Endothelial cell of umbilical vein (primary cell): ENCODE measurements around the gene RASD2. TPM values are rescaled to one million over a fixed set of nuclear protein-coding genes. Genes with fewer than 3 reads are reported as not detected.
"Not testable (repeated sequence)": the region's sequence is repeated elsewhere in the genome, so short reads cannot be mapped to it uniquely, and the experiment has no call there.

Experiments used
- BruUV-seq: library from RNA; stranded (reverse); fragments of 400-500 nt; replicated peaks from 2 replicates; lab custom pipeline; 2021; lab: Mats Ljungman, UMichigan
- CTCF ChIA-PET: fragments of 300-600, 350-600 bp; sonication (Branson Sonifier 250); formaldehyde crosslinking; loops from one replicate; lab custom pipeline; 2021; ENCODE audit warnings: antibody characterized with exemption, inconsistent platforms; lab: Charles Lee
- POLR2A ChIA-PET: fragments of 300-600, 350-600 bp; sonication (Branson Sonifier 250); formaldehyde crosslinking; loops from one replicate; lab custom pipeline; 2021; ENCODE audit warnings: antibody characterized with exemption, inconsistent platforms; lab: Charles Lee
- DNase-seq: peaks from one replicate; pipeline ENCODE4 v3.0.0-alpha.2; 2011; ENCODE audit warnings: low read depth, low spot score
- FAIRE-seq: peaks from 2 replicates; lab custom pipeline; 2011; peaks lifted over from hg19 to GRCh38; lab: Jason Lieb, UNC
- H2AFZ ChIP-seq: 2 replicates; pipeline ENCODE4 v1.6.0; 2012; ENCODE audit warnings: low read depth, low read length, control low read depth, inconsistent platforms
- H3K27ac ChIP-seq: 2 replicates; pipeline ENCODE4 v1.5.1; 2011; ENCODE audit warnings: low read depth, mild to moderate bottlenecking, control low read depth, low read length, moderate library complexity; ENCODE audit not compliant: insufficient read depth
- H3K27me3 ChIP-seq, 2 experiments: 2 replicates each; pipeline versions ENCODE4 v1.6.0 to v1.6.1; 2011; ENCODE audit warnings: low read length in 2 of 2, mixed read lengths in 1 of 2; ENCODE audit not compliant: control insufficient read depth in 2 of 2, insufficient read depth in 2 of 2
- H3K36me3 ChIP-seq, 2 experiments: 2 replicates in 1 of 2; 3 replicates in 1 of 2; pipeline ENCODE4 v1.5.1; 2011; ENCODE audit warnings: low read length in 2 of 2, mild to moderate bottlenecking in 1 of 2, moderate library complexity in 1 of 2; ENCODE audit not compliant: control insufficient read depth in 2 of 2, insufficient read depth in 2 of 2; ENCODE audit errors: extremely low read depth in 1 of 2
- H3K4me1 ChIP-seq: 3 replicates; pipeline ENCODE4 v1.5.1; 2011; ENCODE audit warnings: mild to moderate bottlenecking, low read length; ENCODE audit not compliant: control insufficient read depth, insufficient read depth; ENCODE audit errors: extremely low read depth
- H3K4me2 ChIP-seq: 2 replicates; pipeline ENCODE4 v1.6.1; 2011; ENCODE audit warnings: low read length, control low read depth, mixed read lengths; ENCODE audit not compliant: insufficient read depth
- H3K4me3 ChIP-seq, 3 experiments: fragments of 200-600 bp in 1 of 3; sonication (generic), shearing (Covaris generic) in 1 of 3; replicated peaks in 1 of 3; 2 replicates each; pipeline ENCODE4 v1.5.1; 2011 to 2016; ENCODE audit warnings: control low read depth in 3 of 3, low read length in 3 of 3, mild to moderate bottlenecking in 2 of 3, inconsistent platforms in 1 of 3, low read depth in 1 of 3, moderate library complexity in 1 of 3; ENCODE audit not compliant: insufficient read depth in 1 of 3
- H3K79me2 ChIP-seq: 2 replicates; pipeline ENCODE4 v1.6.0; 2012; ENCODE audit warnings: low read length, inconsistent platforms; ENCODE audit not compliant: control insufficient read depth, insufficient read depth
- H3K9ac ChIP-seq: replicated peaks from 2 replicates; pipeline ENCODE3; 2011; ENCODE audit warnings: low read length, control low read depth; ENCODE audit not compliant: insufficient read depth; ENCODE audit errors: extremely low read depth
- H3K9me1 ChIP-seq: replicated peaks from 3 replicates; pipeline ENCODE4 v1.6.0; 2011; ENCODE audit warnings: mild to moderate bottlenecking, low read length; ENCODE audit not compliant: control insufficient read depth, insufficient read depth; ENCODE audit errors: extremely low read depth
- H3K9me3 ChIP-seq: replicated peaks from 2 replicates; pipeline ENCODE4 v1.5.1; 2012; ENCODE audit warnings: low read length, inconsistent platforms; ENCODE audit not compliant: control insufficient read depth, insufficient read depth
- H4K20me1 ChIP-seq: replicated peaks from 2 replicates; pipeline ENCODE3; 2011; ENCODE audit warnings: mild to moderate bottlenecking, low read length; ENCODE audit not compliant: control insufficient read depth, insufficient read depth; ENCODE audit errors: extremely low read depth
- CTCF ChIP-seq, 2 donors: IDR thresholded peaks; 1 replicate in 1 of 2; 2 replicates in 1 of 2; pipeline ENCODE4 v1.5.1; 2011; ENCODE audit warnings: low read length in 2 of 2, mild to moderate bottlenecking in 2 of 2, moderate library complexity in 2 of 2, control low read depth in 1 of 2, inconsistent platforms in 1 of 2, low read depth in 1 of 2; ENCODE audit not compliant: insufficient read depth in 1 of 2; ENCODE audit errors: extremely low read depth in 1 of 2
- EZH2 ChIP-seq: IDR thresholded peaks from 2 replicates; pipeline ENCODE4 v1.6.1; 2012; ENCODE audit warnings: borderline replicate concordance, low read depth, mild to moderate bottlenecking, moderate library complexity, low read length, inconsistent platforms; ENCODE audit not compliant: severe bottlenecking
- FOS ChIP-seq: IDR thresholded peaks from 2 replicates; pipeline ENCODE4 v1.6.1; 2011; ENCODE audit warnings: mild to moderate bottlenecking, low read length, moderate library complexity, borderline replicate concordance; ENCODE audit not compliant: insufficient read depth
- GATA2 ChIP-seq: IDR thresholded peaks from 2 replicates; pipeline ENCODE4 v1.7.0; 2011; ENCODE audit warnings: low read depth, mild to moderate bottlenecking, moderate library complexity, mixed read lengths, low read length; ENCODE audit not compliant: insufficient read length, insufficient read depth
- JUN ChIP-seq: IDR thresholded peaks from 2 replicates; pipeline ENCODE4 v1.6.1; 2011; ENCODE audit warnings: borderline replicate concordance, low read depth; ENCODE audit not compliant: insufficient read length, insufficient read depth
- MAX ChIP-seq: IDR thresholded peaks from 2 replicates; pipeline ENCODE4 v1.6.1; 2011; ENCODE audit not compliant: insufficient read depth, insufficient read length
- MYC ChIP-seq: IDR thresholded peaks from one replicate; pipeline ENCODE4 v1.6.1; 2011; ENCODE audit warnings: mild to moderate bottlenecking, low read depth, low read length
- POLR2A ChIP-seq: IDR thresholded peaks from 2 replicates; pipeline ENCODE4 v1.6.1; 2012; ENCODE audit warnings: low read depth, mild to moderate bottlenecking, control low read depth, low read length
- POLR2AphosphoS5 ChIP-seq: IDR thresholded peaks from 2 replicates; pipeline ENCODE4 v1.6.1; 2012; ENCODE audit warnings: low read depth, mild to moderate bottlenecking, control low read depth, low read length, moderate library complexity; ENCODE audit not compliant: insufficient read depth
- dilution Hi-C: fragments of 300-500 bp; cut with MboI; formaldehyde crosslinking; loops from one replicate; pipeline ENCODE4 v1.15.0; 2019; ENCODE audit warnings: low sequenced_read_pairs; ENCODE audit not compliant: extremely low pct_ligation_motif_present
- intact Hi-C: fragments of 100-400 bp; cut with micrococcal nuclease; formaldehyde crosslinking; loops from one replicate; pipeline ENCODE4 v1.10.0; 2022
- polyA plus RNA-seq, 4 experiments: library from polyadenylated mRNA; depleted of rRNA in 3 of 4; stranded (reverse) in 3 of 4; unstranded in 1 of 4; fragments of >200 nt; gene quantifications; 2 replicates each; pipeline versions ENCODE4 v1.2.1 to v1.2.3, GENCODE V29; 2011 to 2012; ENCODE audit warnings: missing spikeins in 1 of 4
- total RNA-seq: library from RNA; stranded (reverse); gene quantifications from 2 replicates; pipeline ENCODE4 v1.2.3, GENCODE V29; 2021

Gene RASD2
- total and polyA plus RNA-seq, 2 donors (not counting 3 experiments of a cell fraction or from before 2014, with no cell fraction given), result not detected

- ChIA-PET CTCF (no interaction called here), POLR2A (no interaction called here)
- DNase-seq (no peak), FAIRE-seq (no peak)
- H3K9ac ChIP-seq, result no peak overlapping the region
- TF ChIP-seq MAX (no peak), JUN (no peak), POLR2AphosphoS5 (no peak), POLR2A (no peak), MYC (no peak), GATA2 (no peak), CTCF (IDR thresholded peaks at IDR 0.05; ENCODE audit: extremely low read depth in 1 of 2, insufficient read depth in 1 of 2, low read depth in 1 of 2, low read length in 2 of 2) (no peak), FOS (no peak), EZH2 (no peak)
- H2AFZ ChIP-seq, result no peak overlapping the region
- no peaks in the 10 kb centered on the region for H3K9me3 ChIP-seq
- H3K79me2 ChIP-seq, result no peaks in the 10 kb centered on the region
- H3K4me1 ChIP-seq, result no peaks in the 10 kb centered on the region
- peaks cover 1 to 8% of the 10 kb centered on the region in 2 experiments for H3K27me3 ChIP-seq
- H3K36me3 ChIP-seq, result no peaks in the 10 kb centered on the region
- intact Hi-C loops, result no loop called here
- no TSS peak for BruUV-seq
- no peaks in the 10 kb centered on the region for H3K9me1 ChIP-seq
- H3K27ac ChIP-seq, result no peak overlapping the region
- no peak overlapping the region for H3K4me2 ChIP-seq
- dilution Hi-C loops, result no loop called here
- H3K4me3 ChIP-seq, result no peak overlapping the region
- no peaks in the 10 kb centered on the region for H4K20me1 ChIP-seq
Measured at GRCh38 chr22:35493074-35493473, 47.6 kb upstream of the RASD2 start.

GRCh38 chr22:35495711-35496110 lies 44.9 kb upstream of the RASD2 start:
- H3K9me1 ChIP-seq, H4K20me1 ChIP-seq, H2AFZ ChIP-seq, intact Hi-C loops, H3K79me2 ChIP-seq, H3K4me1 ChIP-seq, H3K27ac ChIP-seq, H3K36me3 ChIP-seq, dilution Hi-C loops, H3K4me3 ChIP-seq, POLR2A ChIA-PET, DNase-seq, H3K9me3 ChIP-seq, H3K9ac ChIP-seq, BruUV-seq, FAIRE-seq, H3K4me2 ChIP-seq: not testable (repeated sequence)
- CTCF ChIA-PET, result interaction anchor here (1.7 kb wide), 1 partner anchor 80 kb away, joined by 3 read pairs; no protein-coding TSS in a partner anchor
- peaks cover 2 to 14% of the 10 kb centered on the region in 2 experiments for H3K27me3 ChIP-seq
